ENCODE data around the gene ROS1. TPM values are rescaled to one million over a fixed set of nuclear protein-coding genes. Genes with fewer than 3 reads are reported as not detected.

The ROS1 gene
- total and polyA plus RNA-seq, 2 donors (not counting 3 experiments of a cell fraction or from before 2014, with no cell fraction given) = not detected

DNA sequence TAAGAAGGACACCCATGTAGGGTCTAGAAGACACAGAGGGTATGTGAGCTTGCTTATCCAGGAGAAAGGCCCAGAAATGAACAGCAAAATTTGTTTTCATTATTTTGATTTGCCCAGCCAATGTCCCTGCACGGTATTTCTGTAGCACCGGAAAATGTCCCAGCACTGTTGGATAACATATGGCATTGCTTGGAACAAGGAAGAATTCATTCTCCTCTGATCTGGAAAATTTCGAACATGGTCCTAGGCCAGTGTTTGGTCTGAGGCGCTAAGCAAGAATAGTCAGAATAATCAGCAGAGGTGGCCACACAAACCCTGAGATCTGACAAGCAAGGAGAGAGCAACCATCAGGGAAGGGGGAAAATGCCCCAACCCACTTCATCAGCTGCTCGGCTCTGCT is 26.6 kb downstream of the ROS1 start:
- TF ChIP-seq, protein P1, sequence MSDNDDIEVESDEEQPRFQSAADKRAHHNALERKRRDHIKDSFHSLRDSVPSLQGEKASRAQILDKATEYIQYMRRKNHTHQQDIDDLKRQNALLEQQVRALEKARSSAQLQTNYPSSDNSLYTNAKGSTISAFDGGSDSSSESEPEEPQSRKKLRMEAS (IDR thresholded peaks at IDR 0.05; ENCODE audit: insufficient read depth, insufficient read length) = no peak
- TF ChIP-seq, protein P2, sequence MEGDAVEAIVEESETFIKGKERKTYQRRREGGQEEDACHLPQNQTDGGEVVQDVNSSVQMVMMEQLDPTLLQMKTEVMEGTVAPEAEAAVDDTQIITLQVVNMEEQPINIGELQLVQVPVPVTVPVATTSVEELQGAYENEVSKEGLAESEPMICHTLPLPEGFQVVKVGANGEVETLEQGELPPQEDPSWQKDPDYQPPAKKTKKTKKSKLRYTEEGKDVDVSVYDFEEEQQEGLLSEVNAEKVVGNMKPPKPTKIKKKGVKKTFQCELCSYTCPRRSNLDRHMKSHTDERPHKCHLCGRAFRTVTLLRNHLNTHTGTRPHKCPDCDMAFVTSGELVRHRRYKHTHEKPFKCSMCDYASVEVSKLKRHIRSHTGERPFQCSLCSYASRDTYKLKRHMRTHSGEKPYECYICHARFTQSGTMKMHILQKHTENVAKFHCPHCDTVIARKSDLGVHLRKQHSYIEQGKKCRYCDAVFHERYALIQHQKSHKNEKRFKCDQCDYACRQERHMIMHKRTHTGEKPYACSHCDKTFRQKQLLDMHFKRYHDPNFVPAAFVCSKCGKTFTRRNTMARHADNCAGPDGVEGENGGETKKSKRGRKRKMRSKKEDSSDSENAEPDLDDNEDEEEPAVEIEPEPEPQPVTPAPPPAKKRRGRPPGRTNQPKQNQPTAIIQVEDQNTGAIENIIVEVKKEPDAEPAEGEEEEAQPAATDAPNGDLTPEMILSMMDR (IDR thresholded peaks at IDR 0.05; ENCODE audit: extremely low read depth in 1 of 2, insufficient read depth in 1 of 2, low read depth in 1 of 2, low read length in 2 of 2) = no peak
- TF ChIP-seq EZH2 (IDR thresholded peaks at IDR 0.05; ENCODE audit: borderline replicate concordance, low read depth, low read length, severe bottlenecking) (no peak), JUN (IDR thresholded peaks at IDR 0.05; ENCODE audit: borderline replicate concordance, insufficient read depth, insufficient read length, low read depth) (no peak), POLR2A (IDR thresholded peaks at IDR 0.05; ENCODE audit: low read depth, low read length) (no peak), GATA2 (IDR thresholded peaks at IDR 0.05; ENCODE audit: insufficient read depth, insufficient read length, low read depth, low read length) (no peak), POLR2AphosphoS5 (IDR thresholded peaks at IDR 0.05; ENCODE audit: insufficient read depth, low read depth, low read length) (no peak), FOS (IDR thresholded peaks at IDR 0.05; ENCODE audit: borderline replicate concordance, insufficient read depth, low read length) (no peak), MYC (IDR thresholded peaks at IDR 0.05; ENCODE audit: low read depth, low read length) (no peak)
- H3K27me3 ChIP-seq (ENCODE audit: control insufficient read depth in 2 of 2, insufficient read depth in 2 of 2, low read length in 2 of 2) = peaks cover 0 to 5% of the 10 kb centered on the region in 2 experiments
- H3K9ac ChIP-seq (replicated peaks; ENCODE audit: extremely low read depth, insufficient read depth, low read length) = no peak overlapping the region
- H3K27ac ChIP-seq (ENCODE audit: insufficient read depth, low read depth, low read length) = no peak overlapping the region
- ChIA-PET POLR2A (no interaction called here), CTCF (interaction anchor here (0.8 to 2.8 kb wide), 7 partner anchors 8 to 431 kb away, joined by 3 to 49 read pairs (median 6); no protein-coding TSS in a partner anchor)
- dilution Hi-C loops (cut with MboI; ENCODE audit: extremely low pct_ligation_motif_present, low sequenced_read_pairs) = no loop called here
- no peaks in the 10 kb centered on the region for H3K36me3 ChIP-seq (ENCODE audit: control insufficient read depth in 2 of 2, extremely low read depth in 1 of 2, insufficient read depth in 2 of 2, low read length in 2 of 2)
- no peaks in the 10 kb centered on the region for H4K20me1 ChIP-seq (replicated peaks; ENCODE audit: control insufficient read depth, extremely low read depth, insufficient read depth, low read length)
- intact Hi-C loops (cut with micrococcal nuclease) = no loop called here
- no peaks in the 10 kb centered on the region for H3K79me2 ChIP-seq (ENCODE audit: control insufficient read depth, insufficient read depth, low read length)
- DNase-seq (ENCODE audit: low read depth, low spot score) (no peak), FAIRE-seq (no peak)
- H3K4me3 ChIP-seq (replicated peaks in 1 of 3; ENCODE audit: insufficient read depth in 1 of 3, low read depth in 1 of 3, low read length in 3 of 3) = no peak overlapping the region
- no peaks in the 10 kb centered on the region for H3K9me3 ChIP-seq (replicated peaks; ENCODE audit: control insufficient read depth, insufficient read depth, low read length)
- H3K4me1 ChIP-seq (ENCODE audit: control insufficient read depth, extremely low read depth, insufficient read depth, low read length) = no peaks in the 10 kb centered on the region
- H3K9me1 ChIP-seq (replicated peaks; ENCODE audit: control insufficient read depth, extremely low read depth, insufficient read depth, low read length) = no peaks in the 10 kb centered on the region
- no peak overlapping the region for H2AFZ ChIP-seq (ENCODE audit: low read depth, low read length)
- H3K4me2 ChIP-seq (ENCODE audit: insufficient read depth, low read length) = no peak overlapping the region
- BruUV-seq (replicated peaks) = no TSS peak
